HL-60/S4 (cell line): ENCODE results near the gene NLRC5.
"Not testable (repeated sequence)": the region's sequence is repeated elsewhere in the genome, so short reads cannot be mapped to it uniquely, and the experiment has no call there.

Experiments used
- in situ Hi-C: fragments of 300-500 bp; cut with MboI; formaldehyde crosslinking; loops from 2 replicates; pipeline ENCODE4 v1.14.3; 2022; ENCODE audit warnings: low sequenced_read_pairs

NLRC5 gene

DNA sequence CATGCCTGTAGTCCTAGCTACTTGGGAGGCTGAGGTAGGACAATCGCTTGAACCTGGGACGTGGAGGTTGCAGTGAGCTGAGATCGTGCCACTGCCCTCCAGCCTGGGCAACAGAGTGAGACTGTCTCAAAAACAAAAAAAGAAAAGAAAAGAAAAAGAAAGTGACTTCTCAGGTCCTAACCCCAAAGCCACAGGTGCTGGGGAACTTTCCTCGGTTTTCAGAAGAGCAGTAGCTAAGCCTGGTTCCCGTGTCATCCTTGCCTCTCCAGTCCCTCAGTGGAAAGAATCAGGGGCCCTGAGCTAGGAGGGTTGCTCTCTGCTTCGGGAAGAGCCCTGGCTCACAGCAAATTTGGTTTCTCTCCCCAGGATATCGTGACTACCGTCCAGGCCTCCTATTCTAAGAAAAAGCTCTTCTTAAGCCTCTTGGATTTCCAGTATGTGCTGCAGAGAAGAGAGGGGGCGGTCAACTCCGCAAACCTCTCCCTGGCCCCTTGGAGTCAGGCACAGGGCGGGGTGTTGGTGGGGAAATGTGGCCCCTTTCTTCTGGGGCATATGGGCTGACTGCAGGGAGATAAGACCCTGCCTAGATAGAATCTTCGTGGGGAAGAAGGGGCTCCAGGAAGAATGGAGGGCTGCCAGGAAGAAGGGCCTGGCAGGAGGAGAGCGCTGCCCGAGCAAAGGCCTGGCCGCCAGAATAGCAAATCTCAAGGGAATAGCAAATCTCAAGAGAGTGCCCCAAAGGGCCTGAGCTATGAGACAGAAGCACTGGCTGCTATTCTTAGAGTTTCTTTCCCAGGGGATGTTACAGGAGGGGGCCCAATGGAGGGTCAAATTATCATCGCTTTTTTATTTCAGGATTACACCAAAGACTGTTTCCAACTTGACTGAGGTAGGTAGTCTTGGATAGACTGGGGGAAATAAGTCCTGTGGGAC is 8.3 kb upstream of the NLRC5 start:
- in situ Hi-C loops: no loop called here

DNA sequence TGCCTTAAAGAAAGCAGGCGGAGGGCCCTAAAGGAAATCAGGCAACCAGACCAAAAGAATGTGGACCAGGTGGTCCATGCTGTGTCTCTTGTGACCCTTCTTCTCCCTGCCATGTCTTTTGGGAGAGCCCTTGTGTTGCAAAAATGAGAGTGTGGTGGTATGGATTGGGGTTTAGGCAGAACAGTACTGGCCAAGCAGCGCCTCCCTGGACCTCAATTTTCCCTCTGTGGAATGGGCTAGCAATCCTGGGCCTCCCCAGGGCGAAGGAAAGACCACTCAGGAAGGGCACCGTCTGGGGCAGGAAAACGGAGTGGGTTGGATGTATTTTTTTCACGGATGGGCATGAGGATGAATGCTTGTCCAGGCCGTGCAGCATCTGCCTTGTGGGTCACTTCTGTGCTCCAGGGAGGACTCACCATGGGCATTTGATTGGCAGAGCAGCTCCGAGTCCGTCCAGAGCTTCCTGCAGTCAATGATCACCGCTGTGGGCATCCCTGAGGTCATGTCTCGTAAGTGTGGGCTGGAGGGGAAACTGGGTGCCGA is 7.6 kb upstream of the NLRC5 start:
- in situ Hi-C loops: no loop called here

DNA sequence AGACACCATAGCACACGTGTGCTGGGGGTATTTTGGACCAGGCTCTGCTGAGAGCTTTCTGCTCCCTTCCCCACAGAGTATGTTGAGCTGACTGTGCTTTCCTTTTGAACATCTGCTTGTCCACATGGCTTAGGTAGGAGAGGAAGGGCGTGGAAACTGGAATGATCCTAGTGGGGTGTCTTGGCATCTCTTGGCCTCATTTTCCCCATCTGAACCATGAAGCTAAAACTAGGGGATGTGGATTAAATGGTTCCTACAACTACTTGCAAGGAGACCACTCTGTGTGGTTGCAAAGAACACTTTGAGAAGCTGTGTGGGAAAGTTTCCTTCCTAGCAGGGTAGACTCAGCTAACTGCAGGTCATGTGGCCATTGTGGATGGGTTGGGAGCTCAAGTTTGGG is 6.7 kb upstream of the NLRC5 start:
- in situ Hi-C loops: no loop called here

- in situ Hi-C loops: no loop called here
Observed at GRCh38 chr16:56983211-56983751, 6.1 kb upstream of the NLRC5 start.

GRCh38 chr16:56984639-56985038 is 4.7 kb upstream of the NLRC5 start:
- in situ Hi-C loops: no loop called here

- in situ Hi-C loops: no loop called here
Observed at GRCh38 chr16:56985288-56985961, 3.9 kb upstream of the NLRC5 start.

DNA sequence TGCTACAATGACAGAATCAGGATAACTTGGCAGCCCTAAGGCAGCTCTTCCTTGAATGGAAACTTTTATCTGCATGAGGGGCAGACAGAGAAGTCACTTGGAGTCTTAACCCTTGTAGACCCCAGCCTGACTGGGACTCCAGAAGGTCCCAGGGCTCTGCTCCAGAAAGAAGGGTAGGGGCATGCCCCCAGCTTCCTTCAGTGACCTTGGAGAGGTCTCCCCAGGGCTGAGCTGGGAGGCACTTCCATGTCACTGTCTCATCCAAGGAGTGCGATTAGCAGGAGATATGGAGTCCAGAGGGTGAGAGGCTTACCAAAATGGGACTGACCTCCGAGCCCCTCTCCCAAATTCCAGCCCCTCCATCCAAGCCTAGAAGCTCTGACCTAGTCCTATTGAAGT is 3.4 kb upstream of the NLRC5 start:
- in situ Hi-C loops: no loop called here

DNA sequence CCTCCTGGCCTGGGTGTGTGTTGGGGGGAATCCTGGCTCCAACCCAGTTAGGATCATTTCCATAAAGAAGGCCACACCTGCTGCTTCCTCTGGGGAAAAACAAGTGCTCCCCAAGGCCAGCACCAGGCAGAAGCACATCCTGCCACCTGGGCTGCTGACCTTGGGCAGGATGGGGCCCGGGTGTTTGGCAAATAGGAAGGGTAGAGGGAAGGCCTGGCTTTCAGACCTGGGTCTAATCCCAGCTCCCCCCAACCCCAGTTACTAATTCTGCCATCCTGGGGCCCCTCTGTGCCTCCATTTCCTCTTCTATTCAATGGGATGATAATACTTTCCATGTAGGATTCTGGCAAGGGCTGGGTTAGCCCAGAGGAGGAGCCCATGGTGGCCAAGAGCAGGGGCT is 3.0 kb upstream of the NLRC5 start:
- in situ Hi-C loops: no loop called here

DNA sequence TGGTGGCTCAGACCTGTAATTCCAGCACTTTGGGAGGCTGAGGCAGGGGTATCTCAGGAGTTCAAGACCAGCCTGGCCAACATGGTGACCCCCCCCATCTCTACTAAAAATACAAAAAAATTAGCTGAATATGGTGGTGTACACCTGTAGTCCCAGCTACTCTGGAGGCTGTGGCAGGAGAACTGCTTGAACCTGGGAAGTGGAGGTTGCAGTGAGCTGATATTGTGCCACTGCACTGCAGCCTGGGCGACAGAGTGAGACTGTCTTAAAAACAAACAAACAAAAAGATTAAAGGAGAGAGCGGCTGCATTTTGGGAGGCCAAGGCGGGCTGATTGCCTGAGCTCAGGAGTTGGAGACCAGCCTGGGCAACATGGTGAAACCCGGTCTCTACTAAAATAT is 2.4 kb upstream of the NLRC5 start:
- in situ Hi-C loops: not testable (repeated sequence)

GRCh38 chr16:56987692-56988091 is 1.7 kb upstream of the NLRC5 start:
- in situ Hi-C loops: no loop called here

DNA sequence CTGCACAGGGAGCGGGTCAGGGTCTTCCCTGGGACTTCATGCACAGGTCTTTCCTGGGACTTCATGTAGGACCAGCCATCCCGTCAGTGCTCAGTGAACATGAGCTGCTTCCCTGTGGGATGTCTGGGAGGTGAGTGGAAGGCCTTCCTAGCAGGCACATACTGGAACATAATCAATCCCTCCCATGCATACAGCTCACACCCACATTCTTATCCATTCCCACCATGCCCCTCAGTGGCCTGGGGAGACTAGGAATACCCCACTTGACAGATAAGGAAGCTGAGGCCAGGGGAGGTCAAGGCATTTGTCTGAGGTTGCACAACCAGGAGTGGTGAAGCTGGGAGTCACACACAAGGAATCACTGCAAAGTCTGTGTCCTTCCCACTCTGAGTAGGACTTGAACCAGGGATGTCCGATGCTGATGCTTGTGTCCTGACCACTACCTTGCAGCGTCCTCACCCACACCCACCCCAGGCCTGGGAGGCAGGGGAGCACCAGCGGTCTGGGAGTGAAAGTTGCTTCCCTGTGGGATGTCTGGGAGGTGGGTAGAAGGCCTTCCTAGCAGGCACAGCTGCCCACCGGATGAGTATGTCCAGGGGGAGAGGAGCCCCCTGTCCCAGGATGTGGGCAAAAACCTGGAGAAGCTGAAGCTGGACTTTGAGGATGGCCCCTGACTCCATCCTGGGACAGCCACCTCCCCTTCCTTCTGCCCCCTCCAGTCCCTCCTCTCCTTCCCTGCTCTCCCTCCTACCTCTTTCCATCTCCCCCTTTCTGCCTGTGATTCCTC is 1.0 kb upstream of the NLRC5 start:
- in situ Hi-C loops: no loop called here

DNA sequence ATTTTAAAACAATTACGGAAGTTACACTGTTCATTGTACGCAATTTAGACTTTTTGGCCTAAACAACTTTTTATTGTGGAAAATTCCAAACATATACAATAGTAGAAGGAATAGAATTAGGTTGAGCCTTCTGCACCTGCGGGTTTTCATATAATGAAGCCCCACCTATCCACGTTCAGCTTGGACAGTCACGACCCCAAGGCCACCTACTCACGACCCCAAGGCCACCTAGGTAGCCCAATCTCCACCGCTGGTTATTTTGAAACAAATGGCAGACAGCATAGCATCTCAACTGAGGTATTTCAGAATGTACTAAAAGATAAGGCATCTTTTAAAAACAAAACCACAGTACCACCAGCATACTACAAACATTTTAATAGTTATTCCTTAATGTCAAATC is 631 bp downstream of the NLRC5 start:
- in situ Hi-C loops: no loop called here

DNA sequence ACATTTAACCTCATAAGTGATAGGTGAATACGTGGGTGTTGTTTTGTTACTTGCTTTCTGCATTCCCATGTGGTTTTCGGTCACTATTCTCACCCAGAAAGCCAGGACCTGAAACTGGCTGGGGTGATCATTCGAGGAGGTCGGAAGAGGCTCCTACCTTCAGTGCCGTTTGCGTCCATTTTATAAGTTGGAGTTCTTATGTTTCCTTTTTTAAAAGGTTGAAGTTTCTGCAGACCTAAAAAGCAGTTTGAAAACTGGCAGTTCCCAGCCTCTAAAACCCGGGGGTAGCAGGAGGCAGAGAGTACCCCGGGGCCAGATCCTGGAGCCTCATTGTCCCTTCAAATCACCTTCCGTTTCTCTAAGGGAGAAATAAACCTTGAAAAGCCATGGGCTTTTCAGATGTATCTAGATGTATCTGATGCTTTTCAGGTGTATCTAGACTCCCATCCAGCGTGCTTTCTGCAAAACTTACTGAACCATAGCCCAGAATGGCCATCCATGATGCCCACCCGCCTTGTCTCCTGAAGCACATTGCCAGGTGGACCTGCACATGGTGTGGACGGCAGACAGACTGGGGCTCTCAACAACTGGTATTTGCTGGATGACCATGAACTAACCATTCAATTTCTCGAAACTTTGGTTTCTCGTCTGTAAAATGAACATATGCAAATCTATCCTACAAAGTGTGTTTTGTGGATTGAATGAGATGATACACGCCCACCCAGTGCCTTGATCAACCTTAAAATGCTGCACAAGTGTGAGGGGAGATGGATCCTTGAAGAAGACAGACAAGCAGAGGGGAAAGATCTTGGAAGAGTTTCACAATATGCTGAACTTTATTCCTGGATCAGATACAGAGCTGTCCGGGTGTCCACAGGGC is 1.3 kb downstream of the NLRC5 start:
- in situ Hi-C loops: no loop called here

DNA sequence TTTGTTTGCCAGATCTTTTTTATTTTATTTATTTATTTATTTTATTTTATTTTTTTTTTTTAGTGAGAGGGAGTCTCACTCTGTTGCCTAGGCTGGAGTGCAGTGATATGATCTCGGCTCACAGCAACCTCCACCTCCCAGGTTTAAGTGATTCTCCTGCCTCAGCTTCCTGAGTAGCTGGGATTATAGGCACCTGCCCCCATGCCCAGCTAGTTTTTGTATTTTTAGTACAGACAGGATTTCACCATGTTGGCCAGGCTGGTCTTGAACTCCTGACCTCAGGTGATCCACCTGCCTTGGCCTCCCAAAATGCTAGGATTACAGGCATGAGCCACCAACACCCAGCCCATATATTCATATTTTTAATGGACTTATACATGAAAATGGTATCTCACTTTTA is 3.1 kb downstream of the NLRC5 start:
- in situ Hi-C loops: not testable (repeated sequence)

DNA sequence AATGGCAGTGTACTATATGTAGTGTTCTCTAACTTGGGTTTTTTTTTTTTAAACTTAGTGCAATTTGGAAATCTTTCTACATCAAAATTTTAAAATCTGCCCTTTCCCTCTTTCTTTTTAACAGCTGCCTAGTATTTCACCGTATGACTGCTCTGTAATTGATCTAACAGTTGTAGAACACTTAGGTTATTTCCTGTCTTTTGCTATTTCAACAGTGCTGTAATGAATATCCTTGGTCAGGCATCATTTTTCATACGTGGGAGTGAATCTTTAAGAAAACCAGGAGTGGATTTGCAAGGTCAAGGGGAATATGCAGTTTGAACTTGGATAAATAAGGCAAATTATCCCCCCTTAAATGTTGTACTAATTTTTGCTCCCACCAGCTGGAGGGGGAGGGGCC is 3.8 kb downstream of the NLRC5 start:
- in situ Hi-C loops: no loop called here

- in situ Hi-C loops: no loop called here
Observed at GRCh38 chr16:56994311-56994710, 5.0 kb downstream of the NLRC5 start.

DNA sequence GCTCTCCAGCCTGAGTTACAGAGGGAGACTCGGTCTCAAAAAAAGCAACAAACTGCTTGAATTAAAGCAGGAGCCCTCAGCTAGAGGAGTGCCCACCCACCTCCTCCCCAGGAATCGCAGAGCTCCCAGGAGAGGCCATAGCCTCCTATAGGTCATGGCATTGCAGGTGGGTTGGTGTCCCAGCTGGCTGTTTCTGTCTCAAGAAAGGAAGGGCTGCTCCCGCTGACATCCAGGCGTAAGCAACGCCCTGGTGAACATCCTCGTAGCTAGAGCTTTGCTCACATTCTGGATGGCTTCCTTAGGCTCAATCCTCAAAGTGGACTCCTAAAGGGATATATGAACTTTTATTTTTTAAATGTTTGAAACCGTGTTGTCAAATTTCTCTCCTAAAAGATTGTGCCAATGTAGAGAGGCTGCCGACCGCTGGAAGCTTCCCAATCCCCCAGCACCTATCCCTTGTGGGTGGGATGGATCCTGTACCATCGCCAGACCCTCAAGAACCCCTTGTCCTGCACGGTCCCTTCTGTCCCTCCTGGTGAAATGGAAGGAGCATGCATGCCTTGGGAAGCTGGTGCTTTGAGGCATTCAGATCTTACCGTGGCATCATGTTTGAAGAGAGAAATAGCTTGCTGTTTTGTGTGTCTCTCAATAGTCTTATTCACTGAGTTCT is 5.9 kb downstream of the NLRC5 start:
- in situ Hi-C loops: no loop called here

DNA sequence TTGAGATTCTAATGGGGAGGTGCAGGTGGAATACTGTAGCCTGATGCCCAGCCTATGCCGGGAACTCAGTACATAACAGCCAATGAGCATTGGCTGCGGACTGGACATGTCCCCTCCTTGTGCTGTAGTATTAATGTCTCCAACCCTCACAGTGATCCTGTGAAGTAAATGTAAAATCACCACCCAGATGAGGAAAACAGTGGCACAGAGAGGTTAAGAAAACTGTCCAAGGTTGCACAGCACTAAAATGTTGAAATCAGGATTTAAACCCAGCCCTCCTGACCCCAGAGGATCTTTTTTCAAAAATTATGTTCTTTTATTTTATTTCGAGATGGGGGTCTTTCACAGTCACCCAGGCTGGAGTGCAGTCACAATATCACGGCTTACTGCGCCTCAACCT is 7.9 kb downstream of the NLRC5 start:
- in situ Hi-C loops: no loop called here

DNA sequence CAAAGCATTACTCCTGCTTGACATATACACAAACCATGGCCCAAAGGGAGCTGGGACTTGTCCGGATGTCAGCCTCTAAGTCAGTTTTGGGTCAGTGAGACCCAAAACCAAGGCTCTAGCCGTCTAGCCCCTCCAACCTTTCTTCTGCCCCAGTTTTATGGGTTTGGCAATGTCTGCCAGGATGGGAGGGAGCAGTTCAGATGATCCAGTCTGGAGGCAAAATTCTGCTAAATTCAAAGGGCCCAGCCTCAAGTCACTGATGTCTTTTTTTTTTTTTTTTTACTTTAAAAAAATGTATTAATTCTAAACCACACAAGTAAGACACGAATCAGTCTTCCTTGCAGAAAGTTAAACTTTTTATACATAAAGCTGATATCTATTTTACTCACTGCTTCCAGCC is 8.6 kb downstream of the NLRC5 start:
- in situ Hi-C loops: no loop called here

DNA sequence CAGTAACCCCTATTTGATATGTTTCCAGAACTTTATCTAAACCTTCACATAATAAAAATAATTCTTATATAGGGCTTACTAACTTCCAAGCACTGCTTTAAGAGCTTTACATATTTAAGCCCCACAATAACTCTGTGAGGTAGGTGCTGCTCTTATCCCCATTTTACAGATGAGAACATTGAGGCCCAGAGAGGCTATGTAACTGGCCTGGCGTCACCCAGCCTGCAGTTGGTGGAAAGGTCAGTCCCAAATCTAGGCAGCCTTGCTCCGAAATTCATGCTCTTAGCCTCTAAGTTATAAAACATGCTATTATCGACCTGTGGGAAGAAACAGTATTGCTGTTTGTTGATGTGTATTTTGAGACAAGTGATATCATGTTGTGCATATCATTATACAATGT is 9.0 kb downstream of the NLRC5 start:
- in situ Hi-C loops: no loop called here
